ENCODE data around the gene TES. TPM values are rescaled to one million over a fixed set of nuclear protein-coding genes. Genes with fewer than 3 reads are reported as not detected.

Gene TES
- total and polyA plus RNA-seq, 12 donors = 9.4 to 38.5 (median 16.9) TPM

- H3K27ac ChIP-seq = peak overlapping the region in 2 of 10 donors; percentile 9 to 83
These were observed 22.6 kb downstream of the TES start for GRCh38 chr7:116232920-116233319.

DNA sequence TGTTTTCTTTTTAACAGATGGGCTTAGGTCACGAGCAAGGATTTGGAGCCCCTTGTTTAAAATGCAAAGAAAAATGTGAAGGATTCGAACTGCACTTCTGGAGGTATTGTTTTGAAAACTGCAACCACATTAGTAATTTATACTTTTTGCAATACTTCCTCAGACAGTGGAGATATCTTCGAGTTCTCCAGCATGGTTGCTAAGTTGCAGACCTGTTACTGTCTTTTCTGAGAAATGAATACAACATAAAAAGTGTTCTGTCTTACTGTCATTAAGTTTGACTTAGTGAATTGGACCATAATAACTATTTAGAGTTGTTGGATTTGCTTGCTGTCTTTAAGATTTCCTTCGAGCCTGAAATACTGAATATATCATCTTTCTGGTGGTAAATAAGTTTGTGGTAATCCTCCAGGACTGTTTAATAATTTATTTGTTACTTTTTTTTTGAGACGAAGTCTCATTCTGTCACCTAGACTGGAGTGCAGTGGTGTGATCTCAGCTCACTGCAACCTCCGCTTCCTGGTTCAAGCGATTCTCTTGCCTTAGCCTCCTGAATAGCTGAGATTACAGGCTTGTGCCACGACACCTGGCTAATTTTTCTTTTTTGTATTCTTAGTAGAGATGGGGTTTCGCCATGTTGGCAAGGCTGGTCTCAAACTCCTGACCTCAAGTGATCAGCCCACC is 24.3 kb downstream of the TES start:
- DNase-seq (no peak), ATAC-seq (no peak)
- Histone ChIP-seq H3K27ac (no peak overlapping the region), H3K4me1 (peaks cover 6 to 46% (median 31%) of the 10 kb centered on the region in 9 donors), H3K4me3 (no peak overlapping the region), H3K36me3 (peaks cover 0 to 30% (median 0%) of the 10 kb centered on the region in 9 donors), H3K9me3 (no peaks in the 10 kb centered on the region), H3K27me3 (no peaks in the 10 kb centered on the region)
- intact Hi-C loops (cut with DNase I) = loop anchor here in 6 of 10 donors (2.0 to 5.0 kb wide), 3 partner anchors 52 to 97 kb away; no protein-coding TSS in a partner anchor
- no peak for TF ChIP-seq CTCF (IDR thresholded peaks at IDR 0.05)
- 91 to 94% methylated on average over 9 of the region's 9 CpGs for WGBS, 2 donors

More at GRCh38 chr7:116232920-116233319, 22.6 kb downstream of the TES start:
- peaks cover 0 to 24% (median 0%) of the 10 kb centered on the region in 9 donors for H3K36me3 ChIP-seq
- no peak for ATAC-seq
- H3K4me3 ChIP-seq = no peak overlapping the region
- H3K9me3 ChIP-seq = no peaks in the 10 kb centered on the region
- WGBS, 2 donors = 86 to 88% methylated on average over 1 of the region's 1 CpG
- TF ChIP-seq CTCF (IDR thresholded peaks at IDR 0.05) = no peak
- no peak for DNase-seq
- intact Hi-C loops (cut with DNase I) = loop anchor here in 4 of 10 donors (5.0 kb wide), 1 partner anchor 51 kb away; no protein-coding TSS in a partner anchor
- peaks cover 6 to 63% (median 46%) of the 10 kb centered on the region in 9 donors for H3K4me1 ChIP-seq
- no peaks in the 10 kb centered on the region for H3K27me3 ChIP-seq

DNA sequence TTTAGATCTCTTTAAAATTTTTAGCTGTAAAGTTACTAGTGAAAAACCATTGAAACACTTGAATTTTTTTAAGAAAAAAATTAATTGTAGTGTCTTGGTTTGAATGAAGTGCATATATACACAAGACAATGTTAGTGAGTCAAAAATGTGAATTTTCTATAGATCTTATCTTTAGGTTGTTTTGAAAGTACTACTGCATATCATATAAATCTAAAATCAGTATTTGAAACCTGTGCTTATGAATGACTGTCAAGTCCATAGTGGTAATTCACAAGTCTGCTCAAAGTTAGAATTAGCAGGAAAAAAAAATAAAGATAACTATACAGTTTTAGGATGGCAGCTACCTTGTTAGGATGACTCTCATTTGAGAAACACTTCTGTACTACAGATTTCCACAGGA is 25.0 kb downstream of the TES start:
- DNase-seq (no peak), ATAC-seq (no peak)
- no peaks in the 10 kb centered on the region for H3K27me3 ChIP-seq
- no peak for TF ChIP-seq CTCF (IDR thresholded peaks at IDR 0.05)
- peaks cover 3 to 39% (median 24%) of the 10 kb centered on the region in 9 donors for H3K4me1 ChIP-seq
- intact Hi-C loops (cut with DNase I) = loop anchor here in 3 of 10 donors (2.0 to 5.0 kb wide), 3 partner anchors 53 to 98 kb away; no protein-coding TSS in a partner anchor
- peaks cover 0 to 32% (median 0%) of the 10 kb centered on the region in 9 donors for H3K36me3 ChIP-seq
- H3K4me3 ChIP-seq = no peak overlapping the region
- H3K27ac ChIP-seq = no peak overlapping the region
- no peaks in the 10 kb centered on the region for H3K9me3 ChIP-seq

GRCh38 chr7:116236020-116236630 is 25.8 kb downstream of the TES start:
- DNase-seq = peak in 1 of 2 donors; percentile 61
- Histone ChIP-seq H3K27me3 (no peaks in the 10 kb centered on the region), H3K4me1 (peaks cover 0 to 31% (median 16%) of the 10 kb centered on the region in 9 donors), H3K9me3 (no peaks in the 10 kb centered on the region), H3K27ac (no peak overlapping the region), H3K4me3 (no peak overlapping the region), H3K36me3 (peaks cover 0 to 37% (median 0%) of the 10 kb centered on the region in 9 donors)
- intact Hi-C loops (cut with DNase I) = loop anchor here in 6 of 10 donors (1.0 to 5.0 kb wide), 5 partner anchors 54 to 99 kb away; no protein-coding TSS in a partner anchor
- TF ChIP-seq CTCF (IDR thresholded peaks at IDR 0.05) = peak; percentile 15 to 79 (median 63)
- peak in 7 of 8 donors; percentile 43 to 74 (median 65) for ATAC-seq
- 32 to 36% methylated on average over 2 of the region's 2 CpGs for WGBS, 2 donors
